ENCODE measurements around the gene MAP2. TPM values are rescaled to one million over a fixed set of nuclear protein-coding genes. Genes with fewer than 3 reads are reported as not detected.

The MAP2 gene
- total and polyA plus RNA-seq, 2 of the 8 experiments (the other 6 are each of a cell fraction or from before 2014, with no cell fraction given): 5.9 to 9.4 TPM

- FAIRE-seq (no peak), DNase-seq (ENCODE audit: low read depth in 1 of 2, low spot score in 2 of 2) (no peak)
- H3K9ac ChIP-seq (replicated peaks in 1 of 4; ENCODE audit: extremely low read depth in 1 of 4, low read depth in 3 of 4, low read length in 3 of 4): no peak overlapping the region
- no peak overlapping the region for H2BK120ac ChIP-seq (replicated peaks; ENCODE audit: low read depth, low read length)
- peaks cover 35 to 59% (median 50%) of the 10 kb centered on the region in 4 experiments for H3K27me3 ChIP-seq (replicated peaks in 1 of 4; ENCODE audit: control insufficient read depth in 3 of 4, extremely low read depth in 1 of 4, insufficient read depth in 3 of 4, low read length in 3 of 4)
- no peak overlapping the region for H2AK5ac ChIP-seq (ENCODE audit: low read depth, low read length)
- H3K4ac ChIP-seq (replicated peaks; ENCODE audit: insufficient read length, low read depth, low read length): no peak overlapping the region
- WGBS, 2 experiments (ENCODE audit: extremely low coverage in 1 of 2, insufficient coverage in 1 of 2, insufficient read length in 1 of 2, insufficient replicate concordance in 2 of 2, low coverage in 1 of 2, low lambda C conversion rate in 2 of 2, missing lambda C conversion rate in 1 of 2): 60% methylated on average over 3 of the region's 3 CpGs; no CpG with 5 or more reads in 1 of the 2 experiments
- no peak overlapping the region for H2BK20ac ChIP-seq (ENCODE audit: low read length)
- H3K23me2 ChIP-seq (ENCODE audit: low read depth, low read length): no peaks in the 10 kb centered on the region
- no peak overlapping the region for H3K27ac ChIP-seq (ENCODE audit: low read depth, low read length)
- H3K79me2 ChIP-seq (ENCODE audit: control insufficient read depth in 1 of 2, insufficient read depth in 2 of 2, low read length in 2 of 2): no peaks in the 10 kb centered on the region
- H3K4me2 ChIP-seq (ENCODE audit: insufficient read depth in 1 of 2, low read depth in 2 of 2, low read length in 2 of 2): no peak overlapping the region
- POLR2A ChIA-PET (ENCODE audit: partially characterized antibody): interaction anchor here (2.5 kb wide), 1 partner anchor 19 kb away, joined by 5 read pairs; the partner anchor contains the start of gene UNC80
- no peaks in the 10 kb centered on the region for H3K36me3 ChIP-seq (ENCODE audit: control insufficient read depth in 2 of 4, insufficient read depth in 4 of 4, low read length in 3 of 4)
- no peak overlapping the region for H2BK5ac ChIP-seq (ENCODE audit: low read depth, low read length)
- H3K14ac ChIP-seq (ENCODE audit: insufficient read length): no peak overlapping the region
- peaks cover 0 to 1% of the 10 kb centered on the region in 2 experiments for H4K20me1 ChIP-seq (replicated peaks in 1 of 2; ENCODE audit: control insufficient read depth in 1 of 2, insufficient read depth in 2 of 2, low read length in 2 of 2)
- peaks cover 0 to 5% of the 10 kb centered on the region in 2 experiments; a peak in 1 of 4 replicates for H3K9me3 ChIP-seq (ENCODE audit: insufficient read depth in 2 of 2, low read depth in 1 of 2, low read length in 1 of 2)
- H3K4me3 ChIP-seq (ENCODE audit: extremely low read depth in 1 of 4, insufficient read depth in 2 of 4, low read depth in 3 of 4, low read length in 4 of 4): no peak overlapping the region
- no peak overlapping the region for H2AFZ ChIP-seq (ENCODE audit: low read length)
- no peak overlapping the region for H3K56ac ChIP-seq (replicated peaks; ENCODE audit: insufficient read length, low read depth, low read length)
- no peak overlapping the region for H3K18ac ChIP-seq (ENCODE audit: extremely low read depth, low read length)
- no peak overlapping the region for H4K5ac ChIP-seq (ENCODE audit: insufficient read length, low read depth, low read length)
- no peak overlapping the region for H4K8ac ChIP-seq (ENCODE audit: extremely low read depth, insufficient read depth, low read length)
- no peaks in the 10 kb centered on the region for H3K79me1 ChIP-seq (ENCODE audit: low read depth, low read length)
- H3K23ac ChIP-seq (ENCODE audit: insufficient read length): no peak overlapping the region
- no peak overlapping the region for H2BK15ac ChIP-seq (ENCODE audit: low read length)
- CTCF ChIA-PET (ENCODE audit: partially characterized antibody): no interaction called here
- no peaks in the 10 kb centered on the region; a peak in 2 of 7 replicates for H3K4me1 ChIP-seq (replicated peaks in 1 of 4; ENCODE audit: control insufficient read depth in 3 of 4, insufficient read depth in 4 of 4, low read length in 3 of 4)
- no peak overlapping the region for H4K91ac ChIP-seq (replicated peaks; ENCODE audit: insufficient read length, low read length)
- TF ChIP-seq SP1 (IDR thresholded peaks at IDR 0.05; ENCODE audit: low read depth, low read length) (no peak), NRF1 (IDR thresholded peaks at IDR 0.05; ENCODE audit: low read depth, low read length) (no peak), CEBPB (IDR thresholded peaks at IDR 0.05; ENCODE audit: low read depth, low read length) (no peak), MAFK (IDR thresholded peaks at IDR 0.05; ENCODE audit: low read depth, low read length) (no peak), RFX5 (IDR thresholded peaks at IDR 0.05; ENCODE audit: borderline replicate concordance, low read depth, low read length) (no peak), ASH2L (IDR thresholded peaks at IDR 0.05; ENCODE audit: low read length) (no peak), E2F6 (IDR thresholded peaks at IDR 0.05) (no peak), ZNF274 (IDR thresholded peaks at IDR 0.05; ENCODE audit: borderline replicate concordance, extremely low read depth, low read length) (no peak), SIN3A (conservative IDR thresholded peaks at IDR 0.05 in 1 of 2, IDR thresholded peaks at IDR 0.05 in 1 of 2; ENCODE audit: low read depth in 1 of 2, low read length in 2 of 2) (no peak), CREB1 (IDR thresholded peaks at IDR 0.05) (no peak), PHF8 (conservative IDR thresholded peaks at IDR 0.05; ENCODE audit: low read depth, low read length) (no peak), RBBP5 (IDR thresholded peaks at IDR 0.05; ENCODE audit: borderline replicate concordance, low read depth, low read length) (no peak)
- no peak overlapping the region for H2BK12ac ChIP-seq (ENCODE audit: low read depth, low read length)
Observed at GRCh38 chr2:209753020-209753419, 329.2 kb downstream of the MAP2 start.

Measured in H1 (cell line).